Measurements from ENCODE around the gene PTPRU.

Gene PTPRU

GRCh38 chr1:29322861-29323585 lies 86.7 kb downstream of the PTPRU start:
- no peak overlapping the region for H3K9ac ChIP-seq (ENCODE audit: low read depth, low read length)
- no peak overlapping the region for H3K4me3 ChIP-seq (ENCODE audit: low read length)
- no peaks in the 10 kb centered on the region for H3K9me3 ChIP-seq (ENCODE audit: insufficient read depth, low read depth, low read length)
- H3K4me1 ChIP-seq (ENCODE audit: insufficient read depth, low read length), result peaks cover 6% of the 10 kb centered on the region; the same call in 1 of the 2 replicates
- no peak overlapping the region for H3K27ac ChIP-seq (ENCODE audit: low read length)
- H3K36me3 ChIP-seq (ENCODE audit: insufficient read depth, low read depth, low read length), result peaks cover 4% of the 10 kb centered on the region; the same call in 1 of the 2 replicates
- H3K27me3 ChIP-seq (ENCODE audit: insufficient read depth, low read length), result no peaks in the 10 kb centered on the region

GRCh38 chr1:29323636-29324035 lies 87.3 kb downstream of the PTPRU start:
- peaks cover 6% of the 10 kb centered on the region; the same call in 1 of the 2 replicates for H3K4me1 ChIP-seq (ENCODE audit: insufficient read depth, low read length)
- H3K27ac ChIP-seq (ENCODE audit: low read length), result no peak overlapping the region
- no peaks in the 10 kb centered on the region for H3K27me3 ChIP-seq (ENCODE audit: insufficient read depth, low read length)
- no peak overlapping the region for H3K9ac ChIP-seq (ENCODE audit: low read depth, low read length)
- H3K9me3 ChIP-seq (ENCODE audit: insufficient read depth, low read depth, low read length), result no peaks in the 10 kb centered on the region
- peaks cover 4% of the 10 kb centered on the region; the same call in 1 of the 2 replicates for H3K36me3 ChIP-seq (ENCODE audit: insufficient read depth, low read depth, low read length)
- no peak overlapping the region for H3K4me3 ChIP-seq (ENCODE audit: low read length)

GRCh38 chr1:29324202-29324601 lies 87.9 kb downstream of the PTPRU start:
- peaks cover 6% of the 10 kb centered on the region; the same call in 1 of the 2 replicates for H3K4me1 ChIP-seq (ENCODE audit: insufficient read depth, low read length)
- H3K27ac ChIP-seq (ENCODE audit: low read length), result no peak overlapping the region
- H3K27me3 ChIP-seq (ENCODE audit: insufficient read depth, low read length), result no peaks in the 10 kb centered on the region
- H3K36me3 ChIP-seq (ENCODE audit: insufficient read depth, low read depth, low read length), result peaks cover 4% of the 10 kb centered on the region; the same call in 1 of the 2 replicates
- H3K9ac ChIP-seq (ENCODE audit: low read depth, low read length), result no peak overlapping the region
- no peaks in the 10 kb centered on the region for H3K9me3 ChIP-seq (ENCODE audit: insufficient read depth, low read depth, low read length)
- H3K4me3 ChIP-seq (ENCODE audit: low read length), result 0 out of 2 replicates have a peak overlapping the region, but pooled peaks have one; percentile 21

GRCh38 chr1:29324771-29325351 lies 88.5 kb downstream of the PTPRU start:
- Histone ChIP-seq H3K9ac (ENCODE audit: low read depth, low read length) (peak overlapping the region; percentile 67; the same call in 1 of the 2 replicates), H3K9me3 (ENCODE audit: insufficient read depth, low read depth, low read length) (no peaks in the 10 kb centered on the region), H3K27me3 (ENCODE audit: insufficient read depth, low read length) (no peaks in the 10 kb centered on the region), H3K4me3 (ENCODE audit: low read length) (peak overlapping the region; percentile 59; the same call in 1 of the 2 replicates), H3K36me3 (ENCODE audit: insufficient read depth, low read depth, low read length) (peaks cover 4% of the 10 kb centered on the region; the same call in 1 of the 2 replicates), H3K27ac (ENCODE audit: low read length) (peak overlapping the region; percentile 77), H3K4me1 (ENCODE audit: insufficient read depth, low read length) (peaks cover 6% of the 10 kb centered on the region; the same call in 1 of the 2 replicates)

- no peaks in the 10 kb centered on the region for H3K9me3 ChIP-seq (ENCODE audit: insufficient read depth, low read depth, low read length)
- peak overlapping the region; percentile 59; the same call in 1 of the 2 replicates for H3K4me3 ChIP-seq (ENCODE audit: low read length)
- peak overlapping the region; percentile 67; the same call in 1 of the 2 replicates for H3K9ac ChIP-seq (ENCODE audit: low read depth, low read length)
- no peaks in the 10 kb centered on the region for H3K27me3 ChIP-seq (ENCODE audit: insufficient read depth, low read length)
- H3K4me1 ChIP-seq (ENCODE audit: insufficient read depth, low read length), result peaks cover 6% of the 10 kb centered on the region; the same call in 1 of the 2 replicates
- peaks cover 4% of the 10 kb centered on the region; the same call in 1 of the 2 replicates for H3K36me3 ChIP-seq (ENCODE audit: insufficient read depth, low read depth, low read length)
- peak overlapping the region; percentile 77 for H3K27ac ChIP-seq (ENCODE audit: low read length)
These were observed 89.4 kb downstream of the PTPRU start for GRCh38 chr1:29325675-29326074.

GRCh38 chr1:29326123-29326522 lies 89.8 kb downstream of the PTPRU start:
- no peaks in the 10 kb centered on the region for H3K27me3 ChIP-seq (ENCODE audit: insufficient read depth, low read length)
- H3K36me3 ChIP-seq (ENCODE audit: insufficient read depth, low read depth, low read length), result peaks cover 4% of the 10 kb centered on the region; the same call in 1 of the 2 replicates

GRCh38 chr1:29327223-29327935 lies 91.1 kb downstream of the PTPRU start:
- Histone ChIP-seq H3K27me3 (ENCODE audit: insufficient read depth, low read length) (no peaks in the 10 kb centered on the region), H3K4me3 (ENCODE audit: low read length) (no peak overlapping the region), H3K9ac (ENCODE audit: low read depth, low read length) (no peak overlapping the region), H3K36me3 (ENCODE audit: insufficient read depth, low read depth, low read length) (peaks cover 4% of the 10 kb centered on the region; the same call in 1 of the 2 replicates), H3K4me1 (ENCODE audit: insufficient read depth, low read length) (peaks cover 6% of the 10 kb centered on the region; the same call in 1 of the 2 replicates), H3K9me3 (ENCODE audit: insufficient read depth, low read depth, low read length) (no peaks in the 10 kb centered on the region), H3K27ac (ENCODE audit: low read length) (no peak overlapping the region)

More at GRCh38 chr1:29326123-29326522, 89.8 kb downstream of the PTPRU start:
- Histone ChIP-seq H3K27ac (ENCODE audit: low read length) (no peak overlapping the region), H3K9me3 (ENCODE audit: insufficient read depth, low read depth, low read length) (no peaks in the 10 kb centered on the region), H3K9ac (ENCODE audit: low read depth, low read length) (no peak overlapping the region), H3K4me3 (ENCODE audit: low read length) (no peak overlapping the region), H3K4me1 (ENCODE audit: insufficient read depth, low read length) (peaks cover 6% of the 10 kb centered on the region; the same call in 1 of the 2 replicates)

GRCh38 chr1:29329022-29329775 lies 92.9 kb downstream of the PTPRU start:
- no peaks in the 10 kb centered on the region for H3K9me3 ChIP-seq (ENCODE audit: insufficient read depth, low read depth, low read length)
- H3K4me3 ChIP-seq (ENCODE audit: low read length), result no peak overlapping the region
- no peak overlapping the region for H3K27ac ChIP-seq (ENCODE audit: low read length)
- H3K4me1 ChIP-seq (ENCODE audit: insufficient read depth, low read length), result peaks cover 6% of the 10 kb centered on the region
- no peak overlapping the region for H3K9ac ChIP-seq (ENCODE audit: low read depth, low read length)
- peaks cover 4% of the 10 kb centered on the region; the same call in 1 of the 2 replicates for H3K36me3 ChIP-seq (ENCODE audit: insufficient read depth, low read depth, low read length)
- no peaks in the 10 kb centered on the region for H3K27me3 ChIP-seq (ENCODE audit: insufficient read depth, low read length)

GRCh38 chr1:29330089-29330488 lies 93.8 kb downstream of the PTPRU start:
- Histone ChIP-seq H3K27ac (ENCODE audit: low read length) (no peak overlapping the region), H3K9me3 (ENCODE audit: insufficient read depth, low read depth, low read length) (no peaks in the 10 kb centered on the region), H3K36me3 (ENCODE audit: insufficient read depth, low read depth, low read length) (peaks cover 4% of the 10 kb centered on the region; the same call in 1 of the 2 replicates), H3K9ac (ENCODE audit: low read depth, low read length) (no peak overlapping the region), H3K27me3 (ENCODE audit: insufficient read depth, low read length) (no peaks in the 10 kb centered on the region), H3K4me1 (ENCODE audit: insufficient read depth, low read length) (peaks cover 6% of the 10 kb centered on the region), H3K4me3 (ENCODE audit: low read length) (no peak overlapping the region)

- Histone ChIP-seq H3K4me1 (ENCODE audit: insufficient read depth, low read length) (no peaks in the 10 kb centered on the region; the same call in 1 of the 2 replicates), H3K36me3 (ENCODE audit: insufficient read depth, low read depth, low read length) (peaks cover 4% of the 10 kb centered on the region; the same call in 1 of the 2 replicates), H3K27ac (ENCODE audit: low read length) (no peak overlapping the region), H3K27me3 (ENCODE audit: insufficient read depth, low read length) (no peaks in the 10 kb centered on the region), H3K4me3 (ENCODE audit: low read length) (no peak overlapping the region), H3K9ac (ENCODE audit: low read depth, low read length) (no peak overlapping the region), H3K9me3 (ENCODE audit: insufficient read depth, low read depth, low read length) (no peaks in the 10 kb centered on the region)
These were observed 94.5 kb downstream of the PTPRU start for GRCh38 chr1:29330856-29331255.

GRCh38 chr1:29331309-29331708 lies 95.0 kb downstream of the PTPRU start:
- no peak overlapping the region for H3K4me3 ChIP-seq (ENCODE audit: low read length)
- no peak overlapping the region for H3K9ac ChIP-seq (ENCODE audit: low read depth, low read length)
- peaks cover 4% of the 10 kb centered on the region; the same call in 1 of the 2 replicates for H3K36me3 ChIP-seq (ENCODE audit: insufficient read depth, low read depth, low read length)
- H3K27ac ChIP-seq (ENCODE audit: low read length), result no peak overlapping the region
- no peaks in the 10 kb centered on the region for H3K27me3 ChIP-seq (ENCODE audit: insufficient read depth, low read length)
- no peaks in the 10 kb centered on the region for H3K9me3 ChIP-seq (ENCODE audit: insufficient read depth, low read depth, low read length)
- H3K4me1 ChIP-seq (ENCODE audit: insufficient read depth, low read length), result no peaks in the 10 kb centered on the region; the same call in 1 of the 2 replicates
